ENCODE data around the gene ARMC5. TPM values are rescaled to one million over a fixed set of nuclear protein-coding genes. Genes with fewer than 3 reads are reported as not detected.
"Not testable (repeated sequence)": the region's sequence is repeated elsewhere in the genome, so short reads cannot be mapped to it uniquely, and the experiment has no call there.

ARMC5 gene
- total RNA-seq, 1 donor from 2014 or later = 10.8 TPM

- H3K9me3 ChIP-seq = no peaks in the 10 kb centered on the region
- DNase-seq = no peak
- no peak overlapping the region for H3K27ac ChIP-seq
- H3K4me1 ChIP-seq = no peaks in the 10 kb centered on the region
- H3K36me3 ChIP-seq = no peaks in the 10 kb centered on the region
- H3K27me3 ChIP-seq = no peaks in the 10 kb centered on the region
- ATAC-seq = no peak
- intact Hi-C loops (cut with DNase I) = no loop called here
- no peak for TF ChIP-seq CTCF (IDR thresholded peaks at IDR 0.05)
- no peak overlapping the region for H3K4me3 ChIP-seq
These were observed 45.4 kb upstream of the ARMC5 start for GRCh38 chr16:31413943-31414342.

GRCh38 chr16:31414706-31415105, 44.6 kb upstream of the ARMC5 start:
- Histone ChIP-seq H3K4me1 (no peaks in the 10 kb centered on the region), H3K27me3 (no peaks in the 10 kb centered on the region), H3K9me3 (no peaks in the 10 kb centered on the region), H3K27ac (no peak overlapping the region), H3K36me3 (no peaks in the 10 kb centered on the region), H3K4me3 (no peak overlapping the region)
- DNase-seq = no peak
- intact Hi-C loops (cut with DNase I) = no loop called here
- no peak for TF ChIP-seq CTCF (IDR thresholded peaks at IDR 0.05)
- peak; percentile 33 for ATAC-seq

- TF ChIP-seq CTCF (IDR thresholded peaks at IDR 0.05) = no peak
- DNase-seq (no peak), ATAC-seq (no peak)
- intact Hi-C loops (cut with DNase I) = no loop called here
- Histone ChIP-seq H3K4me3 (no peak overlapping the region), H3K36me3 (no peaks in the 10 kb centered on the region), H3K9me3 (no peaks in the 10 kb centered on the region), H3K27ac (no peak overlapping the region), H3K27me3 (no peaks in the 10 kb centered on the region), H3K4me1 (no peaks in the 10 kb centered on the region)
These were observed 42.9 kb upstream of the ARMC5 start for GRCh38 chr16:31416371-31416770.

GRCh38 chr16:31417036-31417435, 42.3 kb upstream of the ARMC5 start:
- H3K27ac ChIP-seq; intact Hi-C loops (cut with DNase I): not testable (repeated sequence)

GRCh38 chr16:31417916-31418315, 41.4 kb upstream of the ARMC5 start:
- Histone ChIP-seq H3K27ac (no peak overlapping the region), H3K36me3 (no peaks in the 10 kb centered on the region), H3K4me3 (no peak overlapping the region), H3K27me3 (no peaks in the 10 kb centered on the region), H3K9me3 (no peaks in the 10 kb centered on the region), H3K4me1 (no peaks in the 10 kb centered on the region)
- intact Hi-C loops (cut with DNase I) = no loop called here
- DNase-seq = no peak
- no peak for ATAC-seq
- TF ChIP-seq CTCF (IDR thresholded peaks at IDR 0.05) = no peak

More at GRCh38 chr16:31417036-31417435, 42.3 kb upstream of the ARMC5 start:
- not testable (repeated sequence) for H3K9me3 ChIP-seq, DNase-seq, ATAC-seq, H3K27me3 ChIP-seq, H3K4me3 ChIP-seq, H3K4me1 ChIP-seq, H3K36me3 ChIP-seq

DNA sequence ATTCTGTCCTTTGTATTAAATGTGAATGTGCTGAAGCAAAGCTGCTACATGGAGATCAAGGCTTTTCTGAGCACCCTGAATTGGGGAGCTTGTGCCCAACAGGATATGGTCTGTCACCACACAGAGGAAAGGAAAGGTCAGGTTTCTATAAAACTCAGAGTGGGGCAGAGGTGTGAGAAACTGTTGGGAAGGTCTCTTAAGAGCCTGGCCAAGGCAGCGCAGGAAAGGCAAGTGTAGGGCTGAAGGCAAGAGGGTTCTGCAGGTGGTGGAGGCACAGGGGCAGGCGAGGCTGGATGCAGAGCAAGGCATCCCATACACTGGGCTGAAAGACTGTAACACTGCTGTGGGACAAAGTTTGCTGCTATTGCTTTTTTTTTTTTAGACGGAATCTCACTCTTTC, 39.3 kb upstream of the ARMC5 start:
- intact Hi-C loops (cut with DNase I) = no loop called here
- DNase-seq (no peak), ATAC-seq (no peak)
- no peak for TF ChIP-seq CTCF (IDR thresholded peaks at IDR 0.05)
- Histone ChIP-seq H3K27ac (no peak overlapping the region), H3K27me3 (no peaks in the 10 kb centered on the region), H3K9me3 (no peaks in the 10 kb centered on the region), H3K4me1 (no peaks in the 10 kb centered on the region), H3K4me3 (no peak overlapping the region), H3K36me3 (no peaks in the 10 kb centered on the region)
